ENCODE results near the gene OSBPL8. TPM values are rescaled to one million over a fixed set of nuclear protein-coding genes. Genes with fewer than 3 reads are reported as not detected.

The OSBPL8 gene
- total and polyA plus RNA-seq, 9 of the 15 experiments (the other 6 are each of a cell fraction or from before 2014, with no cell fraction given): 17.4 to 82.7 (median 42.8) TPM

GRCh38 chr12:76379261-76379660, 180.3 kb downstream of the OSBPL8 start:
- in situ Hi-C loops (cut with MboI): no loop called here
- peak; percentile 63 for ATAC-seq
- TF ChIP-seq MAFF (IDR thresholded peaks at IDR 0.05; ENCODE audit: low read length) (peak; percentile 48), SIN3A (IDR thresholded peaks at IDR 0.05; ENCODE audit: borderline replicate concordance in 2 of 2, control insufficient read depth in 1 of 2, low read depth in 2 of 2, low read length in 2 of 2) (no peak), DPF2 (IDR thresholded peaks at IDR 0.05) (0 out of 2 replicates have a peak, but pooled peaks have one; percentile 41), POLR2B (IDR thresholded peaks at IDR 0.05; ENCODE audit: low read depth, partially characterized antibody) (no peak), ZSCAN32 (CRISPR knock-in tag; IDR thresholded peaks at IDR 0.05) (no peak), ZNF316 (IDR thresholded peaks at IDR 0.05) (peak; percentile 61), ZNF140 (CRISPR knock-in tag; IDR thresholded peaks at IDR 0.05) (no peak)
- TF ChIP-seq, protein P1, sequence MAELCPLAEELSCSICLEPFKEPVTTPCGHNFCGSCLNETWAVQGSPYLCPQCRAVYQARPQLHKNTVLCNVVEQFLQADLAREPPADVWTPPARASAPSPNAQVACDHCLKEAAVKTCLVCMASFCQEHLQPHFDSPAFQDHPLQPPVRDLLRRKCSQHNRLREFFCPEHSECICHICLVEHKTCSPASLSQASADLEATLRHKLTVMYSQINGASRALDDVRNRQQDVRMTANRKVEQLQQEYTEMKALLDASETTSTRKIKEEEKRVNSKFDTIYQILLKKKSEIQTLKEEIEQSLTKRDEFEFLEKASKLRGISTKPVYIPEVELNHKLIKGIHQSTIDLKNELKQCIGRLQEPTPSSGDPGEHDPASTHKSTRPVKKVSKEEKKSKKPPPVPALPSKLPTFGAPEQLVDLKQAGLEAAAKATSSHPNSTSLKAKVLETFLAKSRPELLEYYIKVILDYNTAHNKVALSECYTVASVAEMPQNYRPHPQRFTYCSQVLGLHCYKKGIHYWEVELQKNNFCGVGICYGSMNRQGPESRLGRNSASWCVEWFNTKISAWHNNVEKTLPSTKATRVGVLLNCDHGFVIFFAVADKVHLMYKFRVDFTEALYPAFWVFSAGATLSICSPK (IDR thresholded peaks at IDR 0.05; ENCODE audit: borderline replicate concordance): no peak
- TF ChIP-seq, protein P2, sequence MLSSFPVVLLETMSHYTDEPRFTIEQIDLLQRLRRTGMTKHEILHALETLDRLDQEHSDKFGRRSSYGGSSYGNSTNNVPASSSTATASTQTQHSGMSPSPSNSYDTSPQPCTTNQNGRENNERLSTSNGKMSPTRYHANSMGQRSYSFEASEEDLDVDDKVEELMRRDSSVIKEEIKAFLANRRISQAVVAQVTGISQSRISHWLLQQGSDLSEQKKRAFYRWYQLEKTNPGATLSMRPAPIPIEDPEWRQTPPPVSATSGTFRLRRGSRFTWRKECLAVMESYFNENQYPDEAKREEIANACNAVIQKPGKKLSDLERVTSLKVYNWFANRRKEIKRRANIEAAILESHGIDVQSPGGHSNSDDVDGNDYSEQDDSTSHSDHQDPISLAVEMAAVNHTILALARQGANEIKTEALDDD (IDR thresholded peaks at IDR 0.05): peak; percentile 43
- TF ChIP-seq, protein P3, sequence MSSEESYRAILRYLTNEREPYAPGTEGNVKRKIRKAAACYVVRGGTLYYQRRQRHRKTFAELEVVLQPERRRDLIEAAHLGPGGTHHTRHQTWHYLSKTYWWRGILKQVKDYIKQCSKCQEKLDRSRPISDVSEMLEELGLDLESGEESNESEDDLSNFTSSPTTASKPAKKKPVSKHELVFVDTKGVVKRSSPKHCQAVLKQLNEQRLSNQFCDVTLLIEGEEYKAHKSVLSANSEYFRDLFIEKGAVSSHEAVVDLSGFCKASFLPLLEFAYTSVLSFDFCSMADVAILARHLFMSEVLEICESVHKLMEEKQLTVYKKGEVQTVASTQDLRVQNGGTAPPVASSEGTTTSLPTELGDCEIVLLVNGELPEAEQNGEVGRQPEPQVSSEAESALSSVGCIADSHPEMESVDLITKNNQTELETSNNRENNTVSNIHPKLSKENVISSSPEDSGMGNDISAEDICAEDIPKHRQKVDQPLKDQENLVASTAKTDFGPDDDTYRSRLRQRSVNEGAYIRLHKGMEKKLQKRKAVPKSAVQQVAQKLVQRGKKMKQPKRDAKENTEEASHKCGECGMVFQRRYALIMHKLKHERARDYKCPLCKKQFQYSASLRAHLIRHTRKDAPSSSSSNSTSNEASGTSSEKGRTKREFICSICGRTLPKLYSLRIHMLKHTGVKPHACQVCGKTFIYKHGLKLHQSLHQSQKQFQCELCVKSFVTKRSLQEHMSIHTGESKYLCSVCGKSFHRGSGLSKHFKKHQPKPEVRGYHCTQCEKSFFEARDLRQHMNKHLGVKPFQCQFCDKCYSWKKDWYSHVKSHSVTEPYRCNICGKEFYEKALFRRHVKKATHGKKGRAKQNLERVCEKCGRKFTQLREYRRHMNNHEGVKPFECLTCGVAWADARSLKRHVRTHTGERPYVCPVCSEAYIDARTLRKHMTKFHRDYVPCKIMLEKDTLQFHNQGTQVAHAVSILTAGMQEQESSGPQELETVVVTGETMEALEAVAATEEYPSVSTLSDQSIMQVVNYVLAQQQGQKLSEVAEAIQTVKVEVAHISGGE (CRISPR knock-in tag; IDR thresholded peaks at IDR 0.05): no peak

More at GRCh38 chr12:76379261-76379660, 180.3 kb downstream of the OSBPL8 start:
- Histone ChIP-seq H3K4me2 (ENCODE audit: insufficient read depth, low read length) (no peak overlapping the region), H3K4me3 (no peak overlapping the region), H3K27ac (ENCODE audit: extremely low read depth, low read depth, low read length) (0 out of 3 replicates have a peak overlapping the region, but pooled peaks have one; percentile 2), H4K20me1 (replicated peaks; ENCODE audit: control insufficient read depth, insufficient read depth, low read length) (no peaks in the 10 kb centered on the region), H3K9me1 (ENCODE audit: control insufficient read depth, insufficient read depth, low read length) (no peaks in the 10 kb centered on the region), H3K9ac (ENCODE audit: insufficient read depth in 1 of 2, low read depth in 2 of 2, low read length in 2 of 2) (no peak overlapping the region), H3K9me3 (replicated peaks; ENCODE audit: control insufficient read depth, insufficient read depth, low read depth, low read length) (no peaks in the 10 kb centered on the region), H3K36me3 (ENCODE audit: control insufficient read depth, insufficient read depth, low read length) (peaks cover 44% of the 10 kb centered on the region), H3K27me3 (ENCODE audit: control insufficient read depth in 2 of 2, insufficient read depth in 2 of 2, low read length in 2 of 2) (no peaks in the 10 kb centered on the region), H2AFZ (ENCODE audit: low read depth, low read length) (no peak overlapping the region), H3K79me2 (ENCODE audit: control insufficient read depth, insufficient read depth, low read length) (no peaks in the 10 kb centered on the region), H3K4me1 (replicated peaks in 1 of 2; ENCODE audit: control insufficient read depth in 2 of 2, insufficient read depth in 2 of 2, low read length in 2 of 2) (peaks cover 0 to 3% of the 10 kb centered on the region in 2 experiments; a peak in 2 of 5 replicates)
- FAIRE-seq: no peak
- intact Hi-C loops (cut with micrococcal nuclease): no loop called here
- CTCF ChIA-PET (ENCODE audit: low intra/inter-chr PET ratio): no interaction called here
- 94% methylated on average over 1 of the region's 1 CpG for WGBS (ENCODE audit: insufficient coverage, low coverage, missing lambda C conversion rate)
- POLR2A ChIA-PET: interaction anchor here (1.0 kb wide), 1 partner anchor 12 kb away, joined by 3 read pairs; no protein-coding TSS in a partner anchor
- no peak for DNase-seq (ENCODE audit: extremely low read depth in 1 of 4, low spot score in 3 of 4)
- no TSS peak for BruUV-seq (replicated peaks)
